Measurements from ENCODE around the gene KRT38.

KRT38 gene

DNA sequence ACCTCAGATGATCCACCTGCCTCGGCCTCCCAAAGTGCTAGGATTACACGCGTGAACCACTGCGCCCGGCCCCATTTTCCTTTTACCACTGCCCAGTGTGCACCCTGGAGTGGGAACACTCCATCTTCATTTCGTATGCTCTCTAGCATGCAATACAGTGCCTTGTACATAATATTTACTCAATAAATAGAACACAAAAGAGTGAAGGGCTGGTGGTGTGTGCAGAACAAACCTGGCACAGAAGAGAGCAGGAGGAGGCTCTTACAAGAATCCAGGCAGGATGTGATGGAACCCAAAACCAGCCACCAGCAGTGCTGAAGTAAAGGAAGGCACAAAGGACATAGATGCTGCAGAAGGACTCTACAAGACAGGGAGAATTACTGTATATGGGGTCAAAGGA is 23.7 kb downstream of the KRT38 start:
- TF ChIP-seq POU2F2 (IDR thresholded peaks at IDR 0.05; ENCODE audit: low read depth, low read length), result no peak
- no peak for TF ChIP-seq PAX5 (IDR thresholded peaks at IDR 0.05; ENCODE audit: insufficient read depth, low read length, severe bottlenecking)
- no peak for TF ChIP-seq POLR2A (IDR thresholded peaks at IDR 0.05; ENCODE audit: low read depth, low read length)
- TF ChIP-seq POLR2AphosphoS5 (IDR thresholded peaks at IDR 0.05; ENCODE audit: low read depth, low read length), result no peak
- no peak for TF ChIP-seq SPI1 (IDR thresholded peaks at IDR 0.05; ENCODE audit: low read depth, low read length)
- no peak for TF ChIP-seq TAF1 (IDR thresholded peaks at IDR 0.05; ENCODE audit: low read depth, low read length)
- FAIRE-seq, result no peak
- no peak for DNase-seq (ENCODE audit: insufficient read length, low spot score)

DNA sequence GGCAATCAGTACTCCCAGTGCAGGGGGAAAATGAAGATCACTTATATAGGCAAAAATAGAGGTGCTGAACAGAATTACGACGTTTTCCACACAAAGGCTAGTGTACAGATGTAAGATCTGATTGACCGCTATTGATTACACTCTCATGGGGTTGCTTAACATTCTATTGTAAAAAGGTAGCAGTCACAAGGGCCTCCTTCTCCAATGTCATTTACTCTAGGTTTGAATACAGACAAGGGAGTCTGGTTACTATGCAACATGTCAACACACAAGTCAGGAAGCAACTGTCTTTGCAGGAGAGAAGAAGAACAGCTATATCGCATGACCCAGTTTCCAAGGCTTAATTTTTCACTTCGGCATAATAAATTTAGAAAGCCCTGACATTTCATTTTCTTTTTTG is 24.3 kb downstream of the KRT38 start:
- FAIRE-seq, result no peak
- no peak for DNase-seq (ENCODE audit: insufficient read length, low spot score)
- TF ChIP-seq POLR2AphosphoS5 (IDR thresholded peaks at IDR 0.05; ENCODE audit: low read depth, low read length) (no peak), POLR2A (IDR thresholded peaks at IDR 0.05; ENCODE audit: low read depth, low read length) (no peak), POU2F2 (IDR thresholded peaks at IDR 0.05; ENCODE audit: low read depth, low read length) (no peak), SPI1 (IDR thresholded peaks at IDR 0.05; ENCODE audit: low read depth, low read length) (no peak), PAX5 (IDR thresholded peaks at IDR 0.05; ENCODE audit: insufficient read depth, low read length, severe bottlenecking) (no peak), TAF1 (IDR thresholded peaks at IDR 0.05; ENCODE audit: low read depth, low read length) (no peak)

DNA sequence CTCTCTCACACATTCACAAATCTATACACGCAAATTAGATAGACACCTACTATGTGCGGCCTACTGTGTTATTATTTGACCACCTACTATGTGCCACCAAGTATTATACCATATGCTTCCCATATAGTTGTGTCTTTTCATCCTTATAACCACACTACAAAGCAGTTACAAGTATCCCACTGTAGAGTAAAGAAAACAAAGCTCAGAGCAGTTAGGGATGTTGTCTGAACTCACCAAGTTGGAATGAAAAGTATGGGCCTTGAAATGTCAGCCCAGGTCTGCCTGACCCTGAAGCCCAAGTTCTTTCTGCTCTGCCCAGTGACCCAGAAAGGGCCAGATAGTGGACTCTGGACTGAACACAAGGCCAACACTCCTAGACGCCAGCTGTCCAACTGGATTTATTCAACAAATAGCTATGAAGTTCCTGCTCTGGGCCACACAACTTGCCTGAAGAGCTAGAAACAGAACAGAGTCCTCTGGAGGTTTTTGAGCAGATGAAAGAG is 24.9 kb downstream of the KRT38 start:
- DNase-seq (ENCODE audit: insufficient read length, low spot score) (no peak), FAIRE-seq (no peak)
- TF ChIP-seq TAF1 (IDR thresholded peaks at IDR 0.05; ENCODE audit: low read depth, low read length), result no peak
- no peak for TF ChIP-seq POLR2A (IDR thresholded peaks at IDR 0.05; ENCODE audit: low read depth, low read length)
- TF ChIP-seq POLR2AphosphoS5 (IDR thresholded peaks at IDR 0.05; ENCODE audit: low read depth, low read length), result no peak
- no peak for TF ChIP-seq SPI1 (IDR thresholded peaks at IDR 0.05; ENCODE audit: low read depth, low read length)
- TF ChIP-seq POU2F2 (IDR thresholded peaks at IDR 0.05; ENCODE audit: low read depth, low read length), result no peak
- TF ChIP-seq PAX5 (IDR thresholded peaks at IDR 0.05; ENCODE audit: insufficient read depth, low read length, severe bottlenecking), result no peak

DNA sequence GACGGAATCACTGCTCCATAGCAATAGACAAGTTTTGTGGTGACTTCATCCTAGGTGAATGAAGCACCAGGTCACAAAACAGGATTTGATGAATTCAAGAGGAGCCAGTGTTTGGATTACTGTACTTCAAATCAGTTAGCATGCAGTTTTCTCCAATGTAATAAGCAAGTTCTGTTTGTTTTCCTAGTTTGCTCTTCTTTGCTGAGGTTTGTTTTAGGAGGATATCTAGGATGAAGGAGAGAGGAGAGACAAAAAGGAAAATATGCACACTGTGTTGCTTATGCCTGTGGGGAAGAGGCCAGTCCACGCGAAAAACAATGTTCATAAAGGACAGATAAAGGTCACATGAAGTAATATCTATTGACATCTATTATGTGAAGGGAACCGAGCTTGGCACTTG is 25.4 kb downstream of the KRT38 start:
- TF ChIP-seq SPI1 (IDR thresholded peaks at IDR 0.05; ENCODE audit: low read depth, low read length), result no peak
- TF ChIP-seq PAX5 (IDR thresholded peaks at IDR 0.05; ENCODE audit: insufficient read depth, low read length, severe bottlenecking), result no peak
- TF ChIP-seq POLR2A (IDR thresholded peaks at IDR 0.05; ENCODE audit: low read depth, low read length), result no peak
- no peak for TF ChIP-seq TAF1 (IDR thresholded peaks at IDR 0.05; ENCODE audit: low read depth, low read length)
- TF ChIP-seq POLR2AphosphoS5 (IDR thresholded peaks at IDR 0.05; ENCODE audit: low read depth, low read length), result no peak
- TF ChIP-seq POU2F2 (IDR thresholded peaks at IDR 0.05; ENCODE audit: low read depth, low read length), result no peak
- FAIRE-seq (no peak), DNase-seq (ENCODE audit: insufficient read length, low spot score) (no peak)

DNA sequence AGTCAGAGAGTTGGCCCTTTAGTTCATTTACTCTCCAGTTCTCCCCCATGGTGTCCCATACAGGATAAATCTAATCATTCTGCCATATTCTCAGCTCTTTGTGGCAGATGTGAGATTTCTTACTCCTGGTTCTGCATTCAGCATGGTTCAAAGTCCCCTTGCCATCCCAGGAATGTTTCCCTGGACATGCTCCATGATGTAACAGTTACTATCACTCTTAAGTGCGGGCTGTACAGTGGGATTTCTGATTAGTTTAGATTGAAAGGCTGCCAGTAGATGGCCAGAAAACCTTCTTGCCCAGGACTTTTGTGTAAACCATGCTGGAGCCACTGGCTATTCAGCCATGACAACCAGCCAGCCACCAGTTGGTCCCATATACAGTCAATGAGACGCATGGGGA is 26.8 kb downstream of the KRT38 start:
- TF ChIP-seq PAX5 (IDR thresholded peaks at IDR 0.05; ENCODE audit: insufficient read depth, low read length, severe bottlenecking), result no peak
- no peak for TF ChIP-seq POLR2A (IDR thresholded peaks at IDR 0.05; ENCODE audit: low read depth, low read length)
- no peak for TF ChIP-seq POU2F2 (IDR thresholded peaks at IDR 0.05; ENCODE audit: low read depth, low read length)
- no peak for TF ChIP-seq POLR2AphosphoS5 (IDR thresholded peaks at IDR 0.05; ENCODE audit: low read depth, low read length)
- no peak for TF ChIP-seq TAF1 (IDR thresholded peaks at IDR 0.05; ENCODE audit: low read depth, low read length)
- no peak for TF ChIP-seq SPI1 (IDR thresholded peaks at IDR 0.05; ENCODE audit: low read depth, low read length)
- no peak for FAIRE-seq
- no peak for DNase-seq (ENCODE audit: insufficient read length, low spot score)

GRCh38 chr17:41413353-41413957 is 27.3 kb downstream of the KRT38 start:
- no peak for TF ChIP-seq POU2F2 (IDR thresholded peaks at IDR 0.05; ENCODE audit: low read depth, low read length)
- TF ChIP-seq TAF1 (IDR thresholded peaks at IDR 0.05; ENCODE audit: low read depth, low read length), result no peak
- TF ChIP-seq SPI1 (IDR thresholded peaks at IDR 0.05; ENCODE audit: low read depth, low read length), result no peak
- no peak for TF ChIP-seq PAX5 (IDR thresholded peaks at IDR 0.05; ENCODE audit: insufficient read depth, low read length, severe bottlenecking)
- TF ChIP-seq POLR2AphosphoS5 (IDR thresholded peaks at IDR 0.05; ENCODE audit: low read depth, low read length), result no peak
- TF ChIP-seq POLR2A (IDR thresholded peaks at IDR 0.05; ENCODE audit: low read depth, low read length), result no peak
- no peak for DNase-seq (ENCODE audit: insufficient read length, low spot score)
- no peak for FAIRE-seq

DNA sequence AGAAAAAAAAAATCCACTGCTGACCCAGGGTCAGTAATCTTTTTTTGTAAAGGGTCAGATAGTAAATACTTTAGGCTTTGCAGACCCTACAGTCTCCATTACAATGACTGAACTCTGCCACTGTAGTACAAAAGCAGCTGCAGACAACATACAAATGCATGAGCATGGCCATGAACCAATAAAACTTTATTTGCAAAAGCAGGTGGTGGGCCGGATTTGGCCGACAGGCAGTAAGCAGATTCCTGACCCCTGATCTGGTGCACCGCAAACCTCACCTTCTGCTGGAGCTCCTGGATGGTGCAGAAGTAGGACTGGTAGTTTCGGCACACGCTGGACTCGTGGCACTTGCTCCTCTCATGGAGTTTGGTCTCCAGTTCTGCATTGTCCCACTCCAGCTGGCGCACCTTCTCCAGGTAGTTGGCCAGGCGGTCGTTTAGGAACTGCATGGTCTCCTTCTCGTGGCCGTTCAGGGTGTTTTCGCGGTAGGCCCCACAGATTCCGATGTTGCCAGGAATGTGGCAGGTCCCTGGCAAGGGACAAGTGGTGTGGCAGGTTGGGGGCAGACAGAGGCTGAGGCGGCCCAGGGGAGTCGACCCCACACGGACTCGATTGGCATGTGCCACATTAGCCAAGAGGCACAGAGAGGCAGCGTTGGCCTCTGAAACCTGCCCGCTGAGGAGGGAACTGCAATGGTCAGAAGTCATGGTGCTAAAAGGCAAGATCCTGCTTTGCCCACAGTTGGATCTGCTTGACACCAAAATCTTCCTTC is 29.5 kb downstream of the KRT38 start:
- DNase-seq (ENCODE audit: insufficient read length, low spot score) (no peak), FAIRE-seq (no peak)
- TF ChIP-seq SPI1 (IDR thresholded peaks at IDR 0.05; ENCODE audit: low read depth, low read length) (no peak), TAF1 (IDR thresholded peaks at IDR 0.05; ENCODE audit: low read depth, low read length) (no peak), POU2F2 (IDR thresholded peaks at IDR 0.05; ENCODE audit: low read depth, low read length) (no peak), POLR2AphosphoS5 (IDR thresholded peaks at IDR 0.05; ENCODE audit: low read depth, low read length) (no peak), POLR2A (IDR thresholded peaks at IDR 0.05; ENCODE audit: low read depth, low read length) (no peak), PAX5 (IDR thresholded peaks at IDR 0.05; ENCODE audit: insufficient read depth, low read length, severe bottlenecking) (no peak)

GRCh38 chr17:41407226-41407625 is 33.6 kb downstream of the KRT38 start:
- DNase-seq (ENCODE audit: insufficient read length, low spot score) (no peak), FAIRE-seq (no peak)
- TF ChIP-seq POLR2A (IDR thresholded peaks at IDR 0.05; ENCODE audit: low read depth, low read length), result no peak
- no peak for TF ChIP-seq TAF1 (IDR thresholded peaks at IDR 0.05; ENCODE audit: low read depth, low read length)
- no peak for TF ChIP-seq PAX5 (IDR thresholded peaks at IDR 0.05; ENCODE audit: insufficient read depth, low read length, severe bottlenecking)
- TF ChIP-seq POU2F2 (IDR thresholded peaks at IDR 0.05; ENCODE audit: low read depth, low read length), result no peak
- TF ChIP-seq POLR2AphosphoS5 (IDR thresholded peaks at IDR 0.05; ENCODE audit: low read depth, low read length), result no peak
- no peak for TF ChIP-seq SPI1 (IDR thresholded peaks at IDR 0.05; ENCODE audit: low read depth, low read length)

- FAIRE-seq (no peak), DNase-seq (ENCODE audit: insufficient read length, low spot score) (no peak)
- no peak for TF ChIP-seq SPI1 (IDR thresholded peaks at IDR 0.05; ENCODE audit: low read depth, low read length)
- no peak for TF ChIP-seq PAX5 (IDR thresholded peaks at IDR 0.05; ENCODE audit: insufficient read depth, low read length, severe bottlenecking)
- no peak for TF ChIP-seq POU2F2 (IDR thresholded peaks at IDR 0.05; ENCODE audit: low read depth, low read length)
- TF ChIP-seq TAF1 (IDR thresholded peaks at IDR 0.05; ENCODE audit: low read depth, low read length), result no peak
Measured at GRCh38 chr17:41406205-41406604, 34.6 kb downstream of the KRT38 start.

Measured in GM12891 (cell line).